Measurements from ENCODE around the gene RASA1. TPM values are rescaled to one million over a fixed set of nuclear protein-coding genes. Genes with fewer than 3 reads are reported as not detected.

The RASA1 gene
- polyA plus RNA-seq, 3 donors: 2.1 to 20.1 (median 4.0) TPM

DNA sequence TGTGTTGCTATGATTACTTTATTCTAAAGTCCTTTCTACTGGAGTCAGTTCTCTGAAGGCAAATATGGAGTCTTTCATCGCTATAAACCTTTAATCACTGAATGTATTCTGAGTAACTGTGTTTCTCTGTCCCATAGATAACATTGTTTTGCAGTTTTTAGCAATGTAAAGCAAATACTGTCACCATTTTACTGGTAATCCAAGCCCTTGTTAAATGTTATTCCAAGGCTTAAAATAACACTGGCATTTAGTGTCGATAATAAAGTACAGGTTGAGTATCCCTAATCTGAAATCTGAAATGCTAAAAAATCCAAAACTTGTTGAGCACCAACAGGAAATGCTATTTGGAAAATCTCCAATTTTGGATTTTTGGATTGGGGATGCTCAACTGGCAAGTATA, 120.4 kb downstream of the RASA1 start:
- Histone ChIP-seq H2AFZ (ENCODE audit: insufficient read depth, low read depth, low read length, poor library complexity, severe bottlenecking) (no peak overlapping the region), H3K9me3 (replicated peaks in 1 of 2; ENCODE audit: control insufficient read depth in 1 of 2, insufficient read depth in 1 of 2, low read length in 2 of 2) (no peaks in the 10 kb centered on the region), H3K27me3 (ENCODE audit: control insufficient read depth in 2 of 2, insufficient read depth in 2 of 2, low read length in 2 of 2) (no peaks in the 10 kb centered on the region), H3K27ac (ENCODE audit: low read depth in 1 of 2, low read length in 2 of 2) (peak overlapping the region in 1 of 2 donors; percentile 17), H3K9ac (ENCODE audit: insufficient read depth, low read length, poor library complexity, severe bottlenecking) (no peak overlapping the region), H3K4me2 (replicated peaks; ENCODE audit: extremely low read depth, low read length, poor library complexity, severe bottlenecking) (no peak overlapping the region), H3K4me1 (ENCODE audit: control insufficient read depth in 1 of 2, insufficient read depth in 2 of 2, low read length in 2 of 2) (no peaks in the 10 kb centered on the region), H3K36me3 (replicated peaks in 1 of 2; ENCODE audit: control insufficient read depth in 1 of 2, insufficient read depth in 2 of 2, low read length in 2 of 2) (peaks cover 94 to 98% of the 10 kb centered on the region in 2 donors), H3K79me2 (ENCODE audit: insufficient read depth, low read length) (no peaks in the 10 kb centered on the region), H4K20me1 (ENCODE audit: insufficient read depth, low read length) (peaks cover 51% of the 10 kb centered on the region), H3K4me3 (replicated peaks in 1 of 3; ENCODE audit: low read depth in 2 of 3, low read length in 3 of 3) (no peak overlapping the region)
- intact Hi-C loops (cut with micrococcal nuclease): no loop called here
- Mint-ChIP-seq H3K4me3 (no peak overlapping the region), H3K36me3 (peaks cover 73 to 84% of the 10 kb centered on the region in 2 donors), H3K4me1 (no peaks in the 10 kb centered on the region), H3K9me3 (no peaks in the 10 kb centered on the region), H3K27ac (no peak overlapping the region), H3K27me3 (ENCODE audit: low read depth in 3 of 3) (peaks cover 0 to 1% (median 0%) of the 10 kb centered on the region in 3 donors)
- TF ChIP-seq, protein P1, sequence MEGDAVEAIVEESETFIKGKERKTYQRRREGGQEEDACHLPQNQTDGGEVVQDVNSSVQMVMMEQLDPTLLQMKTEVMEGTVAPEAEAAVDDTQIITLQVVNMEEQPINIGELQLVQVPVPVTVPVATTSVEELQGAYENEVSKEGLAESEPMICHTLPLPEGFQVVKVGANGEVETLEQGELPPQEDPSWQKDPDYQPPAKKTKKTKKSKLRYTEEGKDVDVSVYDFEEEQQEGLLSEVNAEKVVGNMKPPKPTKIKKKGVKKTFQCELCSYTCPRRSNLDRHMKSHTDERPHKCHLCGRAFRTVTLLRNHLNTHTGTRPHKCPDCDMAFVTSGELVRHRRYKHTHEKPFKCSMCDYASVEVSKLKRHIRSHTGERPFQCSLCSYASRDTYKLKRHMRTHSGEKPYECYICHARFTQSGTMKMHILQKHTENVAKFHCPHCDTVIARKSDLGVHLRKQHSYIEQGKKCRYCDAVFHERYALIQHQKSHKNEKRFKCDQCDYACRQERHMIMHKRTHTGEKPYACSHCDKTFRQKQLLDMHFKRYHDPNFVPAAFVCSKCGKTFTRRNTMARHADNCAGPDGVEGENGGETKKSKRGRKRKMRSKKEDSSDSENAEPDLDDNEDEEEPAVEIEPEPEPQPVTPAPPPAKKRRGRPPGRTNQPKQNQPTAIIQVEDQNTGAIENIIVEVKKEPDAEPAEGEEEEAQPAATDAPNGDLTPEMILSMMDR (IDR thresholded peaks at IDR 0.05): no peak
- WGBS (ENCODE audit: insufficient coverage): no CpG with 5 or more reads among the region's 2 CpGs
- no peak for DNase-seq

DNA sequence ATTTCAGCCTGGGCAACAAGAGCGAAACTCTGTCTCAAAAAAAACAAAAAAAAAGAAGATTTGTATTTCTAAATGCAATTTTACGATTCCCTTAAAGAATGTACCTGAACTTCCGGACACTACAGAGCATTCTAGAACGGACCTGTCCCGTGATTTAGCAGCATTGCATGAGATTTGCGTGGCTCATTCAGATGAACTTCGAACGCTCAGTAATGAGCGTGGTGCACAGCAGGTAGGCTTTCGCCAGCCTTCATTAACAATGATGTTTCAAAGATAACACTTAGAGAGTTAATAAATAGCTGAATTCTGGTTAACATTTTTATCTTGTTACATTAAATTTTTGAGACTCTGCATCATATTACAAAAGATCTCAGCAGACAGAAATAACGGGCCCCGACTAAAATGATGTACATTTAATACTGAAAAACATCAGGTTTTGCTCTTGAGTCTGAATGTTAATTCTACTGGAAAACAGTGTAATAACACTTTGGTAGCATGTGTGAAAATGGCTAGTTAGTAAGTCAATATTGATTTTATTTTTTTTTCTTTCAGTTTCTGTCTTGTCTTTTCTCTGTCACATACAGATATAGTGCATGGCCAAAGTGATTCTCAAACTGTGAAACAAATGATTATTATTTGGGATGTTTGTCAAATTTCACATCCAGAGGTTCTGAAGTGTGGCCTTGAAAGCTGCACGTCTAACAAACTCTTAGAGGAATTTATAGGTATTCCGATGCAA, 121.8 kb downstream of the RASA1 start:
- no peak for DNase-seq
- no peak overlapping the region for H3K4me3 Mint-ChIP-seq
- peaks cover 73 to 86% of the 10 kb centered on the region in 2 donors for H3K36me3 Mint-ChIP-seq
- peaks cover 0 to 1% (median 0%) of the 10 kb centered on the region in 3 donors for H3K27me3 Mint-ChIP-seq (ENCODE audit: low read depth in 3 of 3)
- 99% methylated on average over 8 of the region's 14 CpGs for WGBS (ENCODE audit: insufficient coverage)
- Histone ChIP-seq H3K9ac (ENCODE audit: insufficient read depth, low read length, poor library complexity, severe bottlenecking) (no peak overlapping the region), H3K9me3 (replicated peaks in 1 of 2; ENCODE audit: control insufficient read depth in 1 of 2, insufficient read depth in 1 of 2, low read length in 2 of 2) (no peaks in the 10 kb centered on the region), H3K79me2 (ENCODE audit: insufficient read depth, low read length) (no peaks in the 10 kb centered on the region), H3K4me2 (replicated peaks; ENCODE audit: extremely low read depth, low read length, poor library complexity, severe bottlenecking) (no peak overlapping the region), H3K4me1 (ENCODE audit: control insufficient read depth in 1 of 2, insufficient read depth in 2 of 2, low read length in 2 of 2) (no peaks in the 10 kb centered on the region), H3K27me3 (ENCODE audit: control insufficient read depth in 2 of 2, insufficient read depth in 2 of 2, low read length in 2 of 2) (no peaks in the 10 kb centered on the region), H4K20me1 (ENCODE audit: insufficient read depth, low read length) (peaks cover 58% of the 10 kb centered on the region), H3K4me3 (replicated peaks in 1 of 3; ENCODE audit: low read depth in 2 of 3, low read length in 3 of 3) (no peak overlapping the region), H3K27ac (ENCODE audit: low read depth in 1 of 2, low read length in 2 of 2) (peak overlapping the region in 1 of 2 donors; percentile 21), H3K36me3 (replicated peaks in 1 of 2; ENCODE audit: control insufficient read depth in 1 of 2, insufficient read depth in 2 of 2, low read length in 2 of 2) (peaks cover 97 to 99% of the 10 kb centered on the region in 2 donors), H2AFZ (ENCODE audit: insufficient read depth, low read depth, low read length, poor library complexity, severe bottlenecking) (no peak overlapping the region)
- no peaks in the 10 kb centered on the region for H3K9me3 Mint-ChIP-seq
- peaks cover 2% of the 10 kb centered on the region for H3K4me1 Mint-ChIP-seq
- TF ChIP-seq, protein P1 (IDR thresholded peaks at IDR 0.05): no peak
- intact Hi-C loops (cut with micrococcal nuclease): no loop called here
- H3K27ac Mint-ChIP-seq: peak overlapping the region in 3 of 7 donors; percentile 25 to 44 (median 32)
